Endodermal cell (in vitro differentiated cells): ENCODE results near the gene LRRC39. TPM values are rescaled to one million over a fixed set of nuclear protein-coding genes. Genes with fewer than 3 reads are reported as not detected.

Source experiments
- DNase-seq: peaks from one replicate; pipeline ENCODE4 v3.0.0-alpha.2; 2017
- H3K27ac ChIP-seq: 2 replicates; pipeline ENCODE4 v1.5.1; 2013; ENCODE audit warnings: mild to moderate bottlenecking, low read depth, low read length, moderate library complexity
- H3K27me3 ChIP-seq: 2 replicates; pipeline ENCODE4 v1.6.1; 2013; ENCODE audit warnings: mild to moderate bottlenecking, low read length, moderate library complexity; ENCODE audit not compliant: insufficient read depth, control insufficient read depth, poor library complexity, severe bottlenecking
- H3K36me3 ChIP-seq: 2 replicates; pipeline ENCODE4 v1.7.0; 2013; ENCODE audit warnings: mild to moderate bottlenecking, low read length, moderate library complexity; ENCODE audit not compliant: control insufficient read depth, insufficient read depth
- H3K4me1 ChIP-seq: one replicate; pipeline ENCODE4 v1.7.0; 2013; ENCODE audit warnings: low read length; ENCODE audit not compliant: control insufficient read depth, insufficient read depth
- H3K4me3 ChIP-seq: 2 replicates; pipeline ENCODE4 v1.5.1; 2013; ENCODE audit warnings: mild to moderate bottlenecking, low read length, moderate library complexity
- H3K9ac ChIP-seq: 2 replicates; pipeline ENCODE4 v1.6.1; 2013; ENCODE audit warnings: mild to moderate bottlenecking, low read length, moderate library complexity; ENCODE audit not compliant: poor library complexity, severe bottlenecking; ENCODE audit errors: extremely low read depth
- H3K9me3 ChIP-seq: 2 replicates; pipeline ENCODE4 v1.6.1; 2013; ENCODE audit warnings: mild to moderate bottlenecking, low read length, moderate library complexity; ENCODE audit not compliant: control insufficient read depth
- H3K27ac Mint-ChIP-seq: 2 replicates; pipeline ENCODE4 v1.8.0; 2020; ENCODE audit warnings: mixed read lengths
- H3K27me3 Mint-ChIP-seq: 2 replicates; pipeline ENCODE4 v1.8.0; 2021; ENCODE audit warnings: mild to moderate bottlenecking, mixed read lengths; ENCODE audit not compliant: insufficient read depth
- H3K36me3 Mint-ChIP-seq: 2 replicates; pipeline ENCODE4 v1.8.0; 2020; ENCODE audit warnings: low read depth, mixed read lengths
- H3K4me1 Mint-ChIP-seq: 2 replicates; pipeline ENCODE4 v1.8.0; 2020; ENCODE audit warnings: mixed read lengths
- H3K4me3 Mint-ChIP-seq: 2 replicates; pipeline ENCODE4 v1.8.0; 2020; ENCODE audit warnings: mild to moderate bottlenecking, moderate library complexity, mixed read lengths
- H3K9me3 Mint-ChIP-seq: 2 replicates; pipeline ENCODE4 v1.8.0; 2020; ENCODE audit warnings: mild to moderate bottlenecking, mixed read lengths
- WGBS, 2 experiments: methylation state at CpG; one replicate each; pipeline versions ENCODE4 v1.1.5 to v1.1.7; 2013; ENCODE audit warnings: missing lambda C conversion rate in 2 of 2, mixed read lengths in 1 of 2; ENCODE audit not compliant: insufficient coverage in 1 of 2, insufficient read length in 1 of 2; 5-methylcytosine and 5-hydroxymethylcytosine counted together
- total RNA-seq, 2 donors: library from RNA; stranded (reverse); fragmentation: NEBNext Ultra II Directional in 1 of 2; extraction: Animal tissue kit (Norgen Biotek cat#: 25700) in 1 of 2; gene quantifications; 2 replicates in 1 of 2; 3 replicates in 1 of 2; pipeline ENCODE4 v1.2.1, GENCODE V29; 2021
- TF ChIP-seq, protein P1 (sequence below): fragments of 200-600 bp; sonication (generic); conservative IDR thresholded peaks from 2 replicates; pipeline ENCODE4 v1.5.0; 2021; ENCODE audit warnings: antibody characterized with exemption, mild to moderate bottlenecking

The LRRC39 gene
- total RNA-seq, 2 donors from 2014 or later = 0.24 to 0.84 TPM

DNA sequence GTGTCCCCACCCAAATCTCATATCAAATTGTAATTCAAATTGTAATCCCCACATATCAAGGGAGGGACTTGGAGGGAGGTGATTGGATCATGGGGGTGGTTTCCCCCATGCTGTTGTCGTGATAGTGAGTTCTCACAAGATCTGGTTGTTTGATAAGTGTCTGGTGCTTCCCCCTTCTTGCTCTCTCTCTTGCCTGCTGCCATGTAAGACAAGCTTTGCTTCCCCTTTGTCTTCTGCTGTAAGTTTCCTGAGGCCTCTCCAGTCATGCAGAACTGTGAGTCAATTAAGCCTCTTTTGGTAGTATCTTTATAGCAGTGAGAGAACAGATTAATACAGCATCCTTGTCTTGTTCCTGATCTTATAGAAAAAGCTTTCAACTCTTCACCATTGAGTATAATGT, 6.5 kb upstream of the LRRC39 start:
- no peak for DNase-seq
- Histone ChIP-seq H3K9me3 (peaks cover 11% of the 10 kb centered on the region), H3K9ac (no peak overlapping the region), H3K4me3 (no peak overlapping the region), H3K4me1 (no peaks in the 10 kb centered on the region), H3K27me3 (no peaks in the 10 kb centered on the region), H3K36me3 (peaks cover 4% of the 10 kb centered on the region), H3K27ac (no peak overlapping the region)
- Mint-ChIP-seq H3K27me3 (no peaks in the 10 kb centered on the region), H3K9me3 (no peaks in the 10 kb centered on the region), H3K27ac (no peak overlapping the region), H3K36me3 (no peaks in the 10 kb centered on the region), H3K4me1 (no peaks in the 10 kb centered on the region), H3K4me3 (no peak overlapping the region)
- 46% methylated on average over 1 of the region's 1 CpG; no CpG with 5 or more reads in 1 of the 2 experiments for WGBS, 2 experiments
- TF ChIP-seq, protein P1, sequence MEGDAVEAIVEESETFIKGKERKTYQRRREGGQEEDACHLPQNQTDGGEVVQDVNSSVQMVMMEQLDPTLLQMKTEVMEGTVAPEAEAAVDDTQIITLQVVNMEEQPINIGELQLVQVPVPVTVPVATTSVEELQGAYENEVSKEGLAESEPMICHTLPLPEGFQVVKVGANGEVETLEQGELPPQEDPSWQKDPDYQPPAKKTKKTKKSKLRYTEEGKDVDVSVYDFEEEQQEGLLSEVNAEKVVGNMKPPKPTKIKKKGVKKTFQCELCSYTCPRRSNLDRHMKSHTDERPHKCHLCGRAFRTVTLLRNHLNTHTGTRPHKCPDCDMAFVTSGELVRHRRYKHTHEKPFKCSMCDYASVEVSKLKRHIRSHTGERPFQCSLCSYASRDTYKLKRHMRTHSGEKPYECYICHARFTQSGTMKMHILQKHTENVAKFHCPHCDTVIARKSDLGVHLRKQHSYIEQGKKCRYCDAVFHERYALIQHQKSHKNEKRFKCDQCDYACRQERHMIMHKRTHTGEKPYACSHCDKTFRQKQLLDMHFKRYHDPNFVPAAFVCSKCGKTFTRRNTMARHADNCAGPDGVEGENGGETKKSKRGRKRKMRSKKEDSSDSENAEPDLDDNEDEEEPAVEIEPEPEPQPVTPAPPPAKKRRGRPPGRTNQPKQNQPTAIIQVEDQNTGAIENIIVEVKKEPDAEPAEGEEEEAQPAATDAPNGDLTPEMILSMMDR = no peak

DNA sequence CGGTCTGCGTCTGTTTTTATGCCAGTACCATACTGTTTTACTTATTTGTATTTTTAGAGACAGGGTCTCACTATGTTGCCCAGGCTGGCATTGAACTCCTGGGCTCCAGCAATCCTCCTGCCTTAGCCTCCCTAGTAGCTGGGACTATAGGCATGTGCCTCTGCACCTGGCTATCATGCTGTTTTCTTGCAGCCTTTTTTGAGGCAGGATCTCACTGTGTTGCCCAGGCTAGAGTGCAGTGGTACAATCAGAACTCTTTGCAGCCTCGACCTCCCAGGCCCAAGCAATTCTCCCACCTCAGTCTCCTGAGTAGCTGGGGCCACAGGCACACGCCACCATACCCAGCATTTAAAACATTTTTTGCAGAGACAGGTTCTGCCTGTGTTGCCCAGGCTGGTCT, 5.3 kb upstream of the LRRC39 start:
- no peak overlapping the region for H3K4me3 Mint-ChIP-seq

GRCh38 chr1:100177295-100178041, 588 bp downstream of the LRRC39 start:
- H3K4me1 Mint-ChIP-seq = no peaks in the 10 kb centered on the region
- no peak overlapping the region for H3K9ac ChIP-seq
- no peak overlapping the region for H3K4me3 ChIP-seq
- H3K4me1 ChIP-seq = no peaks in the 10 kb centered on the region
- no peaks in the 10 kb centered on the region for H3K9me3 ChIP-seq
- no peak overlapping the region for H3K27ac Mint-ChIP-seq
- 96 to 100% methylated on average over 1 to 3 of the region's 4 CpGs for WGBS, 2 experiments
- H3K36me3 ChIP-seq = no peaks in the 10 kb centered on the region
- no peak for DNase-seq
- H3K9me3 Mint-ChIP-seq = no peaks in the 10 kb centered on the region
- H3K27ac ChIP-seq = no peak overlapping the region
- H3K27me3 Mint-ChIP-seq = no peaks in the 10 kb centered on the region
- TF ChIP-seq, protein P1 = no peak
- H3K27me3 ChIP-seq = no peaks in the 10 kb centered on the region
- no peak overlapping the region for H3K4me3 Mint-ChIP-seq
- H3K36me3 Mint-ChIP-seq = no peaks in the 10 kb centered on the region

More for the DNA sequence above, 5.3 kb upstream of the LRRC39 start:
- Mint-ChIP-seq H3K9me3 (no peaks in the 10 kb centered on the region), H3K27ac (no peak overlapping the region), H3K4me1 (no peaks in the 10 kb centered on the region), H3K27me3 (no peaks in the 10 kb centered on the region), H3K36me3 (no peaks in the 10 kb centered on the region)
- TF ChIP-seq, protein P1 = no peak
- H3K36me3 ChIP-seq = peaks cover 4% of the 10 kb centered on the region
- DNase-seq = no peak
- no peak overlapping the region for H3K9ac ChIP-seq
- no peak overlapping the region for H3K27ac ChIP-seq
- no peak overlapping the region for H3K4me3 ChIP-seq
- H3K27me3 ChIP-seq = no peaks in the 10 kb centered on the region
- WGBS, 2 experiments = 89 to 96% methylated on average over 4 of the region's 4 CpGs
- peaks cover 11% of the 10 kb centered on the region for H3K9me3 ChIP-seq
- H3K4me1 ChIP-seq = no peaks in the 10 kb centered on the region
